Skeletal muscle satellite cell (primary cell): ENCODE data around the gene MRPL48. TPM values are rescaled to one million over a fixed set of nuclear protein-coding genes. Genes with fewer than 3 reads are reported as not detected.
"Not testable (repeated sequence)": the region's sequence is repeated elsewhere in the genome, so short reads cannot be mapped to it uniquely, and the experiment has no call there.

Source experiments
- H3K27me3 ChIP-seq: 2 replicates; pipeline ENCODE4 v1.7.0; 2013; ENCODE audit warnings: low read length; ENCODE audit not compliant: control insufficient read depth, insufficient read depth
- H3K36me3 ChIP-seq: 2 replicates; pipeline ENCODE4 v1.7.0; 2013; ENCODE audit warnings: mild to moderate bottlenecking, control low read depth, low read length; ENCODE audit not compliant: insufficient read depth
- H3K4me1 ChIP-seq: 2 replicates; pipeline ENCODE4 v1.7.0; 2013; ENCODE audit warnings: low read length; ENCODE audit not compliant: control insufficient read depth, insufficient read depth
- H3K4me2 ChIP-seq: 2 replicates; pipeline ENCODE4 v1.7.0; 2013; ENCODE audit warnings: mild to moderate bottlenecking, low read length
- H3K4me3 ChIP-seq: 2 replicates; pipeline ENCODE4 v1.7.0; 2013; ENCODE audit warnings: low read length
- H3K9ac ChIP-seq: 2 replicates; pipeline ENCODE4 v1.7.0; 2013; ENCODE audit warnings: mild to moderate bottlenecking, low read depth, low read length, moderate library complexity
- H3K9me3 ChIP-seq: replicated peaks from 2 replicates; pipeline ENCODE4 v1.7.0; 2013; ENCODE audit warnings: mild to moderate bottlenecking, control low read depth, low read length
- total RNA-seq: library from RNA; depleted of rRNA; stranded (reverse); fragments of >200 nt; gene quantifications from 2 replicates; pipeline ENCODE4 v1.2.3, GENCODE V29; 2012; rRNA removed

MRPL48 gene
- total RNA-seq: 14.4 and 15.9 TPM in 2 replicates

DNA sequence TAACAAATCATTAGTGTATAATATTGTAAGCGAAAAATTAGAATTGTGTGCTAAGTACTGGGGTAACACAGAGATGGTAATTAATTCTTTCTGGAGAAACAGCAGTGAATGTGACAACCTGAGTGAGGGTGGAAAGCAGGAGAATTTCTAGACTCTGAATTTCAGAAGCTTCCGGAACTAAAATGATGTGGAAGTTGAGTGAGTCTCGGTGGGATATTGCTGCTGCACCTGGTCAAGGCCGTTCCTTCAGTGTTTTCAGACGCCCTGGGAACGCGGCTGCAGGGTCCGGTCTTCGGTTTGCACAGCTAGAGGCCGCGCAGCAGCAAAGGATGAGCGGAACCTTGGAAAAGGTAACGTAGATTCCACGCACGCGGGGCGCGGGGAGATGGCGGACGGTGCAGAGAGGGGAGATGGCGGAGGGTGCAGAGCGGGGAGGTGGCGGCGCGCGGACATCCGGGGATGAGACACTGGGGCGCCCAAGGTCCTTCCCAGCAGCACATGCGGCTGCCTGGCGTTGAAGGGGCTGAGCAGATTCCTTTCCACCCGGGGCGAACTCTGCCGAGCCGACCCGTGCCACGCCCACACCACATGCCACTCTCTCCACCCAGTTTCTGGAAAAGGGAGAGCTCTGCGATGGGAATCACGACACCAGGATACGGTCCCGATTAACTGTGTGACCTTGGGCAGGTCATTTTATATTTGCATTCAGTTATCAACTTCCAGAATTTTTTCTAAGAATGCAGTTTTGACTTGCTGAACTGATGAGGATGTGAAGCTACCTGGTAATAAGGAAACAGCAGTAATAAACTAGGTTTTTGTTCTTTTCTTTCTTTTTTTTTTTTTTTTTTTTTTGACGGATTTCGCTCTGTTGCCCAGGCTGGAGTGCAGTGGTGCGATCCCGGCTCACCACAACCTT is at the start of gene MRPL48:
Gene MRPL48, plus strand, starts transcription at position 232 of the 916 bp plus-strand sequence. Its CDS starts 98 bp downstream, at position 330.
- Histone ChIP-seq H3K4me2 (peak within 1 kb of the TSS; percentile 82), H3K4me1 (peaks cover 11% of the 10 kb centered on the region), H3K27me3 (no peaks in the 10 kb centered on the region), H3K4me3 (peak within 1 kb of the TSS; percentile 88), H3K9ac (peak within 1 kb of the TSS; percentile 88), H3K36me3 (no peaks in the 10 kb centered on the region), H3K9me3 (no peaks in the 10 kb centered on the region)

DNA sequence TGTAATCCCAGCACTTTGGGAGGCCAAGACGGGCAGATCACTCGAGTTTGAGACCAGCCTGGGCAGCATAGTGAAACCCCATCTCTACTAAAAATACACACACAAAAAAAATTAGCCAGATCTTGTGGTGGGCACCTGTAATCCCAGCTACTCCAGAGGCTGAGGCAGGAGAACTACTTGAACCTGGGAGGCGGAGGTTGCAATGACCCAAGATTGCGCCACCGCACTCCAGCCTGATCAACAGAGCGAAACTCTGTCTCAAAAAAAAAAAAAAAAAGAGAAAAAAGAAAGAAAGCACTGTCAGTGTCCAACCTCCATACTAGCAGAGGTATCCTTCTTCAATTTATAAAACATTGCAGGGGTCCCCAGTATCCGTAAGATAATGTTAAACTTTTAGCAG is 44.6 kb upstream of the MRPL48 start:
- Histone ChIP-seq H3K4me3 (no peak overlapping the region), H3K27me3 (no peaks in the 10 kb centered on the region), H3K4me1 (no peaks in the 10 kb centered on the region), H3K9me3 (no peaks in the 10 kb centered on the region), H3K36me3 (no peaks in the 10 kb centered on the region), H3K9ac (no peak overlapping the region), H3K4me2 (no peak overlapping the region)

DNA sequence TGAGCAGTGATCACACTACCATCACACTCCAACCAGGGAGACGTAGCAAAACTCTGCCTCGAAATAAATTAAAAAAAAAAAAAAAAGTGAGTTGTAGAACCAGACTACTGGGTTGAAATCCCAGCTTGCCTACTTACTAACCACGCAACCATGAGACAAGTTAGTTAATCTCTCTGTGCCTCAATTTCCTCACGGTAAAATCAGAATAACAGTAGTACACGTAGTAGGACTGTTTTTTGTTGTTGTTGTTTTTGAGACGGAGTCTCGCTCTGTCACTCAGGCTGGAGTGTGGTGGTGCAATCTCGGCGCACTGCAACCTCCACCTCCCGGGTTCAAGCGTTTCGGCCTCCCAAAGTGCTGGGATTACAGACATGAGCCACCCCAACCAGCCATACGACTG is 41.0 kb upstream of the MRPL48 start:
- Histone ChIP-seq H3K4me2 (no peak overlapping the region), H3K4me3 (no peak overlapping the region), H3K4me1 (peaks cover 1% of the 10 kb centered on the region), H3K36me3 (no peaks in the 10 kb centered on the region), H3K9me3 (no peaks in the 10 kb centered on the region), H3K9ac (no peak overlapping the region), H3K27me3 (no peaks in the 10 kb centered on the region)

DNA sequence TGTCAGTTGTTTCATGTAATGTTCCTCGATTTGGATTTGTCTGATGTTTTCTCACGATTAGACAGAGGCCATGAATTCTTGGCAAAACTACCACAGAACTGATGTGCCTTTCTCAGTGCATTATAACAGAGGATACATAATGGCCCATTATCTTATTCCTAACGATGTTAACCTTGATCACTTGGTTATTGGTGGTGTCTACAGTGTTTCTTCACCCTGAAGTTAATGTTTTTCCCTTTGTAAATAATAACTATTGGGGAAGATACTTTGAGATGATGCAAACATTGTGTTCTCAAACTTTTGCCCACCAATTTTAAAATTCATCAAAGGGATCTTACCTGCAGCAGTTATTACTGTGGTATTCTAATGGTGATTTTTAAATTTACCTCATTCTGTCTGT is 39.9 kb upstream of the MRPL48 start:
- Histone ChIP-seq H3K4me2 (no peak overlapping the region), H3K27me3 (no peaks in the 10 kb centered on the region), H3K36me3 (no peaks in the 10 kb centered on the region), H3K9me3 (no peaks in the 10 kb centered on the region), H3K4me3 (no peak overlapping the region), H3K9ac (no peak overlapping the region), H3K4me1 (peaks cover 12% of the 10 kb centered on the region)

DNA sequence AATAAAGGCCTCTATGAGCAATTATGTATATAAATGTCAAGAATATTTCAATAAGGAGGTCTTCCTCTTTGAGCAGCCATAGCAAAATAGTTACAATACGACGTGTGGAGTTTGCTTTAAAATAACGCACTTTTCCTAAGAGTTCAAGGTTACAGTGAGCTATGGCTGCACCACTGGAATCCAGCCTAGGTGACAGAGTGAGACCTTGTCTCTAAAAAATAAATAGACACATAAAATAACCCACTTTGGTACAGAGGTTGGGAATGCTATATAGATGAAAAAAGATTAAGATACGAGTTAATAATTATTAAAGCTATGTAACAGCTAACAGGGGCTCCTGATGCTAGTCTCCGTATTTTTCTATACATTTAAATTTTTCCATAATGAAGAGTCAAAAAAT is 39.4 kb upstream of the MRPL48 start:
- Histone ChIP-seq H3K9ac (no peak overlapping the region), H3K4me3 (no peak overlapping the region), H3K9me3 (no peaks in the 10 kb centered on the region), H3K4me1 (peaks cover 14% of the 10 kb centered on the region), H3K4me2 (no peak overlapping the region), H3K36me3 (no peaks in the 10 kb centered on the region), H3K27me3 (no peaks in the 10 kb centered on the region)

DNA sequence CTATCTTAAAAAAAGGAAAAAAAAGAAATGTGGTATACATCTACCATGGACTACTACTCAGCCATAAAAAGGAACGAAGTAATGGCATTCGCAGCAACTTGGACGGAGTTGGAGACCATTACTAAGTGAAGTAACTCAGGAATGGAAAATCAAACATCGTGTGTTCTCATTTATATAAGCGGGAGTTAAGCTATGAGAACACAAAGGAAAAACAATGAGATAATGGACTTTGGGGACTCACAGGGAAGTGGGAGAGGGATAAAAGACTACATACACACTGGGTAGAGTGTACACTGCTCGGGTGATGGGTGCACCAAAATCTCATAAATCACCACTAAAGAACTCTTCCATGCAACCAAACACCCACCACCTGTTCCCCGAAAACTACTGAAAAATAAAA is 38.6 kb upstream of the MRPL48 start:
- Histone ChIP-seq H3K4me1 (peaks cover 14% of the 10 kb centered on the region), H3K36me3 (no peaks in the 10 kb centered on the region), H3K9ac (no peak overlapping the region), H3K9me3 (no peaks in the 10 kb centered on the region), H3K27me3 (no peaks in the 10 kb centered on the region), H3K4me2 (no peak overlapping the region), H3K4me3 (no peak overlapping the region)

DNA sequence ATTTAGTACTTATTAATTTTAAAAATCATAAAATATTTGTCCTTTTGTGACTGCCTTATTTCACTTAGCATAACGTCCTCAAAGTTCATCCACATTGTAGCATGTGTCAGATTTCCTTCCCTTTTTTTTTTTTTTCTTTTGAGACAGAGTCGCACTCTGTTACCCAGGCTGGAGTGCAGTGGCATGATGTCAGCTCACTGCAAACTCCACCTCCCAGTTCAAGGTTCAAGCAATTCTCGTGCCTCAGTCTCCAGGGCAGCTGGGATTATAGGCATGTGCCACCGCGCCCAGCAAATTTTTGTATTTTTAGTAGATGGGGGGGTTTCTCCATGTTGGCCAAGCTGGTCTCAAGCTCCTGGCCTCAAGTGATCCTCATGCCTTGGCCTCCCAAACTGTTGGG is 37.4 kb upstream of the MRPL48 start:
- no peak overlapping the region for H3K4me2 ChIP-seq
- no peak overlapping the region for H3K4me3 ChIP-seq

DNA sequence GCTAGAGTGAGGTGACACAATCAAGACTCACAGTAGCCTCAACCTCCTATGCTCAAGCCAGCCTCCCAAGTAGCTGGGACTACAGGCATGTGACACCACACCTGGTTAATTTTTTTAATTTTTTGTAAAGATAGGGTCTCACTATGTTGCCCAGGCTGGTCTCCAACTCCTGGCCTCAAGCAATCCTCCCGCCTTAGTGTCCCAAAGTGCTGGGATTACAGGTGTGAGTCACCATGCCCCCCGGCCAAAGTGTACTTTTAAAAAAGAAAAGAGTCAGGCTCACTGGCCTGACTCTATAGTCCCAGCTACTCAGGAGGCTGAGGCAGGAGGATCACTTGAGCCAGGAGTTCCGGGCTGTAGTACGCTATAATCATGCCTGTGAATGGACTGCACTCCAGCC is 36.8 kb upstream of the MRPL48 start:
- not testable (repeated sequence) for H3K36me3 ChIP-seq, H3K4me2 ChIP-seq, H3K4me3 ChIP-seq, H3K9ac ChIP-seq, H3K9me3 ChIP-seq, H3K27me3 ChIP-seq
- H3K4me1 ChIP-seq: peaks cover 14% of the 10 kb centered on the region

More for the DNA sequence above, 37.4 kb upstream of the MRPL48 start:
- Histone ChIP-seq H3K27me3 (no peaks in the 10 kb centered on the region), H3K4me1 (peaks cover 14% of the 10 kb centered on the region), H3K9ac (no peak overlapping the region), H3K36me3 (no peaks in the 10 kb centered on the region), H3K9me3 (no peaks in the 10 kb centered on the region)

DNA sequence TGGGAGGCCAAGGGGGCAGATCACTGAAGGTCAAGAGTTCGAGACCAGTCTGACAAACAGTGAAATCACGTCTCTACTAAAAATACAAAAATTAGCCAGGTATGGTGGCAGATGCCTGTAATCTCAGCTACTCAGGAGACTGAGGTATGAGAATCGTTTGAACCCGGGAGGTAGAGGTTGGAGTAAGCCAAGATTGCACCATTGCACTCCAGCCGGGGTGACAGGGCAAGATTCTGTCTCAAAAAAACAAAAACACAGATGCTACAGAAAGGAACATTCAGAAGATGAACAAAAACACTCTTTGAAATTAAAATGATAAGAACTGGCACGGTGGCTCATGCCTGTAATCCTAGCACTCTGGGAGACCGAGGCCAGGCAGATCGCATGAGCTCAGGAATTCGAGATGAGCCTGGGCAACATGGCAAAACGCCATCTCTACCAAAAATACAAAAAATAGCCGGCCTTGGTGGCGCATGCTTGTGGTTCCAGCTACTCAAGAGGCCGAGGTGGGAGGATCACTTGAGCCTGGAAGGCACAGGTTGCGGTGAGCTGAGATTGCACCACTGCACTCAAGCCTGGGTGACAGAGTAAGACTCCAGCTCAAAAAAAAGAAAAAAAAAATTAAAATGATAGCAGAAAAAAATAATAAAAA is 35.3 kb upstream of the MRPL48 start:
- Histone ChIP-seq H3K4me1 (peaks cover 16% of the 10 kb centered on the region), H3K27me3 (no peaks in the 10 kb centered on the region), H3K36me3 (no peaks in the 10 kb centered on the region), H3K4me3 (no peak overlapping the region), H3K4me2 (peak overlapping the region; percentile 28), H3K9ac (no peak overlapping the region), H3K9me3 (no peaks in the 10 kb centered on the region)

DNA sequence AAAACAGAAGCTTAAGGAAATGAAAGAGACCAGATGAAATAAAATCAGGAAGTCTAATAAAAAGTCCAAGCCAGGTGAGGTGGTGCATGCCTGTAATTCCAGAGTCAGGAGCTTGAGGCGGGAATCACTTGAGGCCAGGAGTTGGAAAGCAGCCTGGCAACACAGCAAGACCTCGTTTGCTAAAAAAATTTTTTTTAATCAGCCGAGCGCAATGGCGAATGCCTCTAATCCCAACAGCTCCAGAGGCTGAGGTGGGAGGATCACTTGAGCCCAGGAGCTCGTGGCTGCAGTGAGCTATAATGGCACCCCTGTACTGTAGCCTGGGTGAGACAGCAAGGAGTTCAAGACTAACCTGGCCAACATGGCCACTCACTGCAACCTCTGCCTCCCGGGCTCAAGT is 34.8 kb upstream of the MRPL48 start:
- Histone ChIP-seq H3K4me1 (peaks cover 21% of the 10 kb centered on the region), H3K36me3 (peaks cover 3% of the 10 kb centered on the region), H3K4me2 (no peak overlapping the region), H3K4me3 (no peak overlapping the region), H3K9ac (no peak overlapping the region), H3K27me3 (no peaks in the 10 kb centered on the region), H3K9me3 (no peaks in the 10 kb centered on the region)

DNA sequence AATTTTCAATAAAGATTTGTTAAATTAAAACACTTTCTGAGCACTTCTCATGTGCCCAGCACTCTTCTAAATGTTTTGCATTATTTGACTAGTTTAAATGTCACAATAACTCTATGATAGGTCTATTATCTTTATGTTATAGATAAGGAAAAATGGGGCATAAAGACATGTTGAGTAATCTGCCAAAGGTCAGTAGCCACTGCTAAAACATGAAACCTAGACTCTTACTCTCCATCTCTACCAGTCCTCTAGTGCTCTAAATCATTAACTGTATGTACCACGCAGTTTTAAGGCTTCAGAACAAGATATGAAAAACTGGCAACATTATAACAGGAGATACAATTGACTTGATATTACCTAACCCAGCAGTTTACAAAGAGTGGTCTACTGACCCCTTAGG is 33.7 kb upstream of the MRPL48 start:
- Histone ChIP-seq H3K27me3 (no peaks in the 10 kb centered on the region), H3K4me3 (no peak overlapping the region), H3K9me3 (no peaks in the 10 kb centered on the region), H3K36me3 (peaks cover 3% of the 10 kb centered on the region), H3K4me2 (no peak overlapping the region), H3K4me1 (peaks cover 31% of the 10 kb centered on the region), H3K9ac (no peak overlapping the region)
